Karpas-422 (cell line): ENCODE measurements around the gene FKBP8. TPM values are rescaled to one million over a fixed set of nuclear protein-coding genes. Genes with fewer than 3 reads are reported as not detected.

Experiments used
- DNase-seq: peaks from one replicate; pipeline ENCODE4 v3.0.0-alpha.2; 2015
- H2AFZ ChIP-seq: fragments of 200-600 bp; sonication (generic); 2 replicates; pipeline ENCODE4 v1.6.1; 2014; ENCODE audit warnings: antibody characterized with exemption, low read length, mixed read lengths
- H3K27ac ChIP-seq: fragments of 200-600 bp; sonication (generic); 2 replicates; pipeline ENCODE4 v1.5.1; 2014; ENCODE audit warnings: mild to moderate bottlenecking, low read length, moderate library complexity
- H3K27me3 ChIP-seq: fragments of 200-600 bp; sonication (generic); 2 replicates; pipeline ENCODE4 v1.6.1; 2014; ENCODE audit warnings: low read length, mixed read lengths
- H3K36me3 ChIP-seq: fragments of 200-600 bp; sonication (generic); 2 replicates; pipeline ENCODE4 v1.6.1; 2014; ENCODE audit warnings: low read length, mixed read lengths; ENCODE audit not compliant: insufficient read depth
- H3K4me1 ChIP-seq: fragments of 200-600 bp; sonication (generic); 2 replicates; pipeline ENCODE4 v1.6.1; 2014; ENCODE audit warnings: mild to moderate bottlenecking, low read length, mixed read lengths
- H3K4me2 ChIP-seq: fragments of 200-600 bp; sonication (generic); 2 replicates; pipeline ENCODE4 v1.6.1; 2014; ENCODE audit warnings: low read length, low read depth, mild to moderate bottlenecking; ENCODE audit not compliant: poor library complexity, severe bottlenecking
- H3K4me3 ChIP-seq: fragments of 200-600 bp; sonication (generic); 2 replicates; pipeline ENCODE4 v1.5.1; 2014; ENCODE audit warnings: mild to moderate bottlenecking, antibody characterized with exemption, low read length, mixed read lengths
- H3K79me2 ChIP-seq: fragments of 200-600 bp; sonication (generic); 2 replicates; pipeline ENCODE4 v1.6.1; 2014; ENCODE audit warnings: mild to moderate bottlenecking, low read length, mixed read lengths
- H3K9ac ChIP-seq: fragments of 200-600 bp; sonication (generic); 2 replicates; pipeline ENCODE4 v1.6.0; 2014; ENCODE audit warnings: low read length
- H3K9me2 ChIP-seq: fragments of 200-600 bp; sonication (generic), shearing (Covaris generic); replicated peaks from 2 replicates; pipeline ENCODE4 v1.6.0; 2014; ENCODE audit warnings: mild to moderate bottlenecking, low read length, moderate library complexity; ENCODE audit not compliant: insufficient read depth
- H3K9me3 ChIP-seq: fragments of 300-700, 200-600 bp; sonication (generic); 2 replicates; pipeline ENCODE4 v1.6.1; 2014; ENCODE audit warnings: low read length, mixed read lengths
- H4K20me1 ChIP-seq: fragments of 200-600 bp; sonication (generic); 2 replicates; pipeline ENCODE4 v1.6.1; 2014; ENCODE audit warnings: mild to moderate bottlenecking, antibody characterized with exemption, low read length, low read depth; ENCODE audit not compliant: insufficient read depth
- total RNA-seq: library from RNA; depleted of rRNA; stranded (reverse); fragments of >200 nt; shearing (Covaris generic); gene quantifications from 2 replicates; pipeline ENCODE4 v1.2.3, GENCODE V29; 2014; ENCODE audit warnings: low replicate concordance

The FKBP8 gene
- total RNA-seq, 1 experiment from 2014 or later, result 92.6 TPM

DNA sequence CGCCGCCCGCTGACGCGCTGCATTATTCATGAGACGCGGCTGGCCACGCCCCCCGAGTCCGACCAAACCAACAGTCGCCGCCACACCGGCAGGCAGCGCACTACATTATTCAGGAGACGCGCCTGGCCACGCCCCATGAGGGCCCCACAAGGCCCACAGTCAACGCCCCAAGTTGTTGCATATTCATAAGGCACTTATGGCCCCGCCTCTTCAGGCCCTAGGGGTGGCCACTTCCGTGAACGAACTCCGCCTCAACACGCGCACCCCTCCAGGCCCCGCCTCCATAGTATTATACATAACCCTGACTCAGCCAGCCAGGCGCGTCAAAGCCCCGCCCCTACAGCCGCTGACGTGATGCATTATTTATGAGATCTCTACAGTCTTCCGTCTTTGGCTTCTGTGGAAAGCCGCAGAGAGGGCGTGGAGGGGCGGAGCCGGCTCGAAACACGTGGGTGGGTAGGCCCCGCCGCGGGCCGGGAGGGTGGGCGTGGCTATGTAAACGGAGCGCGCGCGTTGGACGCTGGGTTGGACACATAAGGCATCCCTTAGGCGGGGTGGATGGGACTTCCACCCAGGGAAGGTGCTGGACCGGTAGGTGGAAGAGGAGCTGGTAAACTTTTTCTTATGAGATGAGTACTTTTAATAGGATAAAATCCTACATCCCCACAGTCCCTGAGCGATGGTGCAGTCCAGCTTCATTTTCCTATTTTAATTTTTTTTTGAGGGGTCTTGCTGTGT, 21.1 kb downstream of the FKBP8 start:
- DNase-seq, result peak; percentile 100
- no peak overlapping the region for H3K27ac ChIP-seq
- H3K9me2 ChIP-seq, result no peaks in the 10 kb centered on the region
- no peaks in the 10 kb centered on the region for H3K36me3 ChIP-seq
- no peaks in the 10 kb centered on the region for H3K27me3 ChIP-seq
- peak overlapping the region; percentile 92; the same call in 1 of the 2 replicates for H3K9ac ChIP-seq
- peaks cover 45% of the 10 kb centered on the region for H3K79me2 ChIP-seq
- H2AFZ ChIP-seq, result no peak overlapping the region
- H3K4me1 ChIP-seq, result peaks cover 10% of the 10 kb centered on the region
- peak overlapping the region; percentile 83 for H3K4me3 ChIP-seq
- H3K4me2 ChIP-seq, result no peak overlapping the region
- H3K9me3 ChIP-seq, result no peaks in the 10 kb centered on the region
- H4K20me1 ChIP-seq, result peaks cover 9% of the 10 kb centered on the region; the same call in 1 of the 2 replicates

DNA sequence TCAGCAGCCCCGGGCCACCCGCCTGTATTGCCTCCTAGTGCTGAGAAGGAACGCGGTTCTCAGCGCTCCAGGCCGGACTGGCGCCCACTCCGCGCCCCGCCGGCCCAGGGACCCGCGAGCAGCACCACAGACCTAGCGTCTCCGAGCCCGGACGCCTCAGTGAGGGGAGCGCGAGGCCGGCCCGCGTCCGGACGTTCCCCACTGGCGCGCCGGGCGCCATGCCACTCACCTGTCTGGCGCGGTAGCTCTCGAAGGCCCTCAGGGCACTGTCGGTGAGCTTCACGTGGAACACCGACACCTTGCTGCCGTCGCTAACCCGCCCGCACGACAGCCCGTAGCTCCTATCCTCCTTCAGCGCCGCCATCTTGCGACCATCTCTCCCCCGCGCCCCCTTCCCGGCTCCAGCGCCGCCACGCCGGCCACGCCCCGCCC, 21.7 kb downstream of the FKBP8 start, which contains the start of gene ELL:
TSS of gene ELL (minus strand) at position 379 of the 432 bp plus-strand sequence. CDS start at position 364, 15 bp downstream.
- Histone ChIP-seq H3K9me3 (no peaks in the 10 kb centered on the region), H2AFZ (no peak within 1 kb of the TSS; the same call in 1 of the 2 replicates), H3K4me2 (peak within 1 kb of the TSS; percentile 83), H4K20me1 (peaks cover 12% of the 10 kb centered on the region), H3K27me3 (no peaks in the 10 kb centered on the region), H3K9me2 (no peaks in the 10 kb centered on the region), H3K36me3 (no peaks in the 10 kb centered on the region), H3K9ac (peak within 1 kb of the TSS; percentile 92), H3K79me2 (peaks cover 51% of the 10 kb centered on the region), H3K27ac (peak within 1 kb of the TSS; percentile 68), H3K4me1 (peaks cover 14% of the 10 kb centered on the region), H3K4me3 (peak within 1 kb of the TSS; percentile 83)
- DNase-seq, result no peak

DNA sequence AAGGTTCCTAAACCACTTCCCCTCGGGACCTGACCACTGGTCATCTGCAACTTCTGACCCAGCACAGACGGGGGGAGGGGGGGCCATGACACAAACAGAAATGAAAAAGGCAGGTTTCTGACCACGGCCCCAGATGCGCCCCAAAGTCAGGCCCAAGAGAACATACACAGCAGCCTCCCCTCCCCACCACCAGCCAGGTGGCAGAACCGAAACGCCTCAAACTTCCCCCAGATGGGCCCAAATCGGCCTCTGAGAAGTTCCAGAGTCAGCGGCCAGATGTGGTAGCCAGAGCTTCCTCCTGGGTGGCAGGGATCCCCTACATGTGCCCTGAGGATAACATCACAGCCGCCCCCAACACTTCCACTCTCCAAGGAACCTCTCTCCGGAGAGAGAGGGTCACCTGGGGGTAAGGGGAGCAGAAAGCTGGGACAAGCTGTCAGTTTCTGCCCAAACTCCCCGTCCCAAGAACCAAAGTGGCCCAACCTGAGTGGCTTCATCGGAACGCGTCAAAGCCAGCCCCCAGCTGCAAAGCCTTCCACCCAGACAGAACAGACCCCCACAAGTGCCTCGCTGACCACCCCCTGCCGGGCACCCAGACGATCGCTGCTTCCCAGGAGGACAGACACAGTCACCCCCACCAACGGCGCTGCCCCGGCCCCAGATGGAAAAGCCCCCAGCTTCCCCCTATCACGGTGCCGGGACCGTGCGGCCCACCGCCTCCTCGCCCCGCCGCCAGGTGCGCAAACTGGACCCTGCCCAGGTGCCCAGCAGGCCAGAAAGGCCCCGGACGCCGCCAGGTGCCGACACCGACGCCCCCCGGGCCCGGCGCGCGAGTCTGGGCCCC, 22.3 kb downstream of the FKBP8 start:
- H3K36me3 ChIP-seq, result no peaks in the 10 kb centered on the region
- H3K4me2 ChIP-seq, result peak overlapping the region; percentile 83
- peaks cover 17% of the 10 kb centered on the region for H3K4me1 ChIP-seq
- peak overlapping the region; percentile 83 for H3K4me3 ChIP-seq
- no peaks in the 10 kb centered on the region for H3K9me3 ChIP-seq
- peaks cover 18% of the 10 kb centered on the region for H4K20me1 ChIP-seq
- peak overlapping the region; percentile 92 for H3K9ac ChIP-seq
- H2AFZ ChIP-seq, result no peak overlapping the region
- H3K27ac ChIP-seq, result peak overlapping the region; percentile 68
- peaks cover 58% of the 10 kb centered on the region for H3K79me2 ChIP-seq
- no peaks in the 10 kb centered on the region for H3K27me3 ChIP-seq
- no peaks in the 10 kb centered on the region for H3K9me2 ChIP-seq
- DNase-seq, result peak; percentile 70

DNA sequence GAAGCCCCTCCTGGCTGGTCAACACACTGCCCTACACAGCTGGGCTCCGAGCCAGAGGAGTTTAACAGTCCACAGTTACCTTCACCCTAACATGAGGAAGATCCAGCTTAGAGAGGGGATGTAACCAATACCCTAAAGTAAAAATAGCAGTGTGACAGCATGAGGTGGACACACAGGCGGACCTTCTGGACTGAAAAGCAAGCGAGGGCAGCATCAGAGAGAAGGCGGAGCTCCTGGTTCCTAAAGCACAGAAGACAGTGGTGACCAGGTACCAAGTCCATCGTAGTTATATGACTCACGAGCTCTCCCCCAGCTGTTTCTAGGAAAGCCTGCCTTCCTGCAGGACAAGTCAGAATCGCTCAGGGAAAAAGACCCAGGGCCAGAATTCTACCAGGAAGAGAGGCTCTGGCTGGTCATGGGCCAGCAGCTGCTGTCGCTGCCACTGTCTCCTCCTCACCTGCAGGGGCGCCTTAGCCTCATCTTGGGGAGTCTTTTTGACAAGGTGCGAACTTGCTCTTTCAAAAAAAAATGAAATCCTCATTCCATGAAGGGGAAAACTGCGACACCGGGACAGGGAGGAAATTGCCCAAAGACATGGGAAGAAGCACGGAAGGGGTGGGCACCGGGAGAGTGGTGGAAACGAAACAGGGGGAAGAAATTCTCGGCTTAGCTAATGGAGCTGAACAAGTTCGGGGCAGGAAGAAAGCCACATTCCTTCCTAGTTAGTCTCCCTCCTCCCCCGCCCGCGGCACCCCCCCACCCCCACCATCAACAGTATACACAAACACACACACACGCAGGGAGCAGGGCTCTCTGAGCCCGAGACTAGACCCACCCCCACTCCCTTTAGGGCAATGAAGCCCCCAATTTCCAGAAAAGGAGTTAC, 23.2 kb downstream of the FKBP8 start:
- peaks cover 24% of the 10 kb centered on the region for H4K20me1 ChIP-seq
- peaks cover 17% of the 10 kb centered on the region for H3K4me1 ChIP-seq
- no peak overlapping the region for H2AFZ ChIP-seq
- no peaks in the 10 kb centered on the region for H3K9me3 ChIP-seq
- peak overlapping the region; percentile 83 for H3K4me2 ChIP-seq
- peaks cover 66% of the 10 kb centered on the region for H3K79me2 ChIP-seq
- H3K27me3 ChIP-seq, result no peaks in the 10 kb centered on the region
- peak overlapping the region; percentile 92 for H3K9ac ChIP-seq
- H3K9me2 ChIP-seq, result no peaks in the 10 kb centered on the region
- peak overlapping the region; percentile 83 for H3K4me3 ChIP-seq
- H3K36me3 ChIP-seq, result no peaks in the 10 kb centered on the region
- peak; percentile 85 for DNase-seq
- peak overlapping the region; percentile 68 for H3K27ac ChIP-seq

DNA sequence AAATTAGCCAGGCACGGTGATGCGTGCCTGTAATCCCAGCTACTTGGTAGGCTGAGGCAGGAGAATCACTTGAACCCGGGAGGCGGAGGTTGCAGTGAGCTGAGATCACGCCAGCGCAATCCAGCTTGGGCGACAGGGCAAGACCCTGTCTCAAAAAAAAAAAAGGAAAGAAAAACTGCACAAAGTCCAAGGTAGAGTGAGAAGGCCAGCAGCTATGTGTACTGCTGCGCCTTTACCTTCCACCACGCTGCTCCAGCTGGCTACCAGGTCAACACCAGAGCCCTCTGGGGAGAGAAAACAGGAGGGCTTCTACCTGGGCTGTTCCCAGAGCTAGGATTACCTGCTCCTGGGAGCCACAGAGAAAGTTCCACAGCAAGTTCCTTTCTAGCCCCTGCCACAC, 24.7 kb downstream of the FKBP8 start:
- no peak overlapping the region for H2AFZ ChIP-seq
- peaks cover 31% of the 10 kb centered on the region for H4K20me1 ChIP-seq
- no peaks in the 10 kb centered on the region for H3K9me3 ChIP-seq
- peaks cover 81% of the 10 kb centered on the region for H3K79me2 ChIP-seq
- no peak overlapping the region for H3K4me2 ChIP-seq
- H3K9me2 ChIP-seq, result no peaks in the 10 kb centered on the region
- no peak overlapping the region for H3K4me3 ChIP-seq
- no peak overlapping the region for H3K9ac ChIP-seq
- H3K4me1 ChIP-seq, result peaks cover 15% of the 10 kb centered on the region
- H3K36me3 ChIP-seq, result no peaks in the 10 kb centered on the region
- H3K27me3 ChIP-seq, result no peaks in the 10 kb centered on the region
- no peak overlapping the region for H3K27ac ChIP-seq
- no peak for DNase-seq

DNA sequence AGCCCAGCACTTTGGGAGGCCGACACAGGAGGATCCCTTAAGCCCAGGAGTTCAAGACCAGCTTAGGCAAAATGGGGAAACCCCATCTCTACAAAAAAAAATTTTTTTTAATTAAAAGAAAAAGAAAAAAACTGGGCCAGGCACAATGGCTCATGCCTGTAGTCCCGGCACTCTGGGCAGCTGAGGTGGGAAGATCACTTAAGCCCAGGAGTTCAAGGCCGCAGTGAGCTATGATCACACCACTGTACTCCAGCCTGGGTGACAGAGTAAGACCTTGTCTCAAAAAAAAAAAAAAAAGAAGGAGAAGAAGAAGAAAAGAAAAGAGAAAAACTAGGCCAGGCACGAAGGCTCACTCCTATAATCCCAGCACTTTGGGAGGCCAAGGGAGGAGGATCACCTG, 25.8 kb downstream of the FKBP8 start:
- Histone ChIP-seq H3K9me2 (no peaks in the 10 kb centered on the region), H3K9me3 (no peaks in the 10 kb centered on the region), H3K4me1 (peaks cover 15% of the 10 kb centered on the region), H2AFZ (no peak overlapping the region), H3K79me2 (peaks cover 91% of the 10 kb centered on the region), H3K36me3 (no peaks in the 10 kb centered on the region), H3K27ac (no peak overlapping the region), H3K27me3 (no peaks in the 10 kb centered on the region), H4K20me1 (peaks cover 38% of the 10 kb centered on the region), H3K9ac (no peak overlapping the region), H3K4me2 (no peak overlapping the region), H3K4me3 (no peak overlapping the region)
- no peak for DNase-seq

DNA sequence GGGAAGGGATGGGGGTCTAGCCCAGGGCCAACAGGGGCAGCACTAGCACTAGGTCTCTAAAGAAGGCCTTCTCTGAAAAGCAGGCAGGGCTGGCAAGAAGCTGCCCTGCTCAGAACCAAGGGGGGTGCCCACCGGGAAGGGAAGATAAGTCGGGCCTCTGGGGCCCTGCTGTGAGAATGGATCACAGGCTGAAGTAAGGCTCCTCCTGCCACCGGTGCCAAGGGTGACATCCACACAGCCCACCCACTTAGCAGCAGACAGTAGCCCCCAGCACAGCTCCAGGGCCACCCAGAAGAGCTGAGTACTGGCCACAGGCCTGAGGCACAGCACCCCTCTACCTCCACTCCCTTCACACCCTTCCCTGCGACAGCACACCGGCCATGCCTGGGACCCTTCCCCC, 27.4 kb downstream of the FKBP8 start:
- no peak overlapping the region for H2AFZ ChIP-seq
- H3K4me2 ChIP-seq, result no peak overlapping the region

More for the DNA sequence above, 27.4 kb downstream of the FKBP8 start:
- Histone ChIP-seq H3K4me3 (no peak overlapping the region), H3K4me1 (peaks cover 15% of the 10 kb centered on the region), H3K9me3 (no peaks in the 10 kb centered on the region), H3K27ac (no peak overlapping the region), H4K20me1 (peaks cover 43% of the 10 kb centered on the region), H3K79me2 (peaks cover 95% of the 10 kb centered on the region), H3K9ac (no peak overlapping the region), H3K9me2 (no peaks in the 10 kb centered on the region), H3K27me3 (no peaks in the 10 kb centered on the region), H3K36me3 (no peaks in the 10 kb centered on the region)
- no peak for DNase-seq
